IMR-90 (cell line): ENCODE results near the gene AHSA1.

Source experiments
- CHD1 ChIP-seq: IDR thresholded peaks from 2 replicates; pipeline ENCODE4 v1.6.1; 2012; ENCODE audit warnings: low read depth, low read length, improper control_type of control experiment
- CTCF ChIP-seq: conservative IDR thresholded peaks from 2 replicates; pipeline ENCODE4 v1.5.1; 2012; ENCODE audit warnings: mild to moderate bottlenecking, low read depth, low read length, improper control_type of control experiment
- MAFK ChIP-seq: IDR thresholded peaks from 2 replicates; pipeline ENCODE4 v1.6.1; 2012; ENCODE audit warnings: low read depth, low read length, improper control_type of control experiment
- MAZ ChIP-seq: IDR thresholded peaks from 2 replicates; pipeline ENCODE4 v1.6.1; 2012; ENCODE audit warnings: low read depth, mild to moderate bottlenecking, low read length, improper control_type of control experiment, moderate library complexity, borderline replicate concordance
- POLR2A ChIP-seq: IDR thresholded peaks from 2 replicates; pipeline ENCODE4 v1.6.1; 2012; ENCODE audit warnings: mild to moderate bottlenecking, low read depth, low read length
- RAD21 ChIP-seq: IDR thresholded peaks from 2 replicates; pipeline ENCODE4 v1.6.1; 2012; ENCODE audit warnings: low read length, improper control_type of control experiment
- RFX5 ChIP-seq: IDR thresholded peaks from 2 replicates; pipeline ENCODE4 v1.8.0; 2012; ENCODE audit warnings: low read depth, mild to moderate bottlenecking, low read length, moderate library complexity

GRCh38 chr14:77516126-77516525 is 58.2 kb downstream of the AHSA1 start:
- TF ChIP-seq CTCF = no peak
- no peak for TF ChIP-seq RAD21
- no peak for TF ChIP-seq POLR2A
- no peak for TF ChIP-seq RFX5
- TF ChIP-seq CHD1 = no peak
- TF ChIP-seq MAFK = no peak
- no peak for TF ChIP-seq MAZ
